Pancreas (tissue), 10 donors: ENCODE data around the gene PRDM5. TPM values are rescaled to one million over a fixed set of nuclear protein-coding genes. Genes with fewer than 3 reads are reported as not detected.
A peak's percentile ranks its signal among the peaks of the same experiment; 100 is the strongest.

Experiments
- ATAC-seq, 4 donors: fragments of 200-7000 bp; cut with Tn5 transposase; one replicate each; pipeline versions ENCODE4 v1.8.0 to v1.9.1; 2020; ENCODE audit warnings: mild to moderate bottlenecking in 4 of 4, moderate library complexity in 4 of 4
- DNase-seq, 6 donors: peaks; one replicate each; pipeline ENCODE4 v3.0.0-alpha.2; 2020
- FAIRE-seq: peaks from 2 replicates; lab custom pipeline; 2012; peaks lifted over from hg19 to GRCh38; lab: Jason Lieb, UNC
- H3K27ac ChIP-seq, 4 donors: fragments of 200-600 bp; sonication (generic); 1 replicate in 3 of 4; 2 replicates in 1 of 4; pipeline versions ENCODE4 v1.5.0 to v1.8.0; 2020
- H3K27me3 ChIP-seq, 4 donors: fragments of 200-600 bp; one replicate each; pipeline ENCODE4 v1.8.0; 2021
- H3K36me3 ChIP-seq, 3 donors: fragments of 200-600 bp; sonication (generic) in 1 of 3; one replicate each; pipeline versions ENCODE4 v1.5.0 to v1.8.0; 2020 to 2021
- H3K4me1 ChIP-seq, 3 donors: fragments of 200-600 bp; one replicate each; pipeline ENCODE4 v1.8.0; 2021
- H3K4me3 ChIP-seq, 4 donors: fragments of 200-600 bp; sonication (generic) in 2 of 4; one replicate each; pipeline versions ENCODE4 v1.5.0 to v1.8.0; 2020 to 2021
- H3K9me3 ChIP-seq, 4 donors: fragments of 200-600 bp; one replicate each; pipeline ENCODE4 v1.8.0; 2021
- CTCF ChIP-seq, 4 donors: fragments of 200-600 bp; sonication (generic) in 3 of 4; IDR thresholded peaks; one replicate each; pipeline versions ENCODE4 v1.5.0 to v1.8.0; 2021; ENCODE audit warnings: antibody characterized with exemption in 4 of 4
- WGBS, 2 donors: extraction: QIAGEN DNeasy Blood & Tissue Kit; methylation state at CpG; one replicate each; pipeline ENCODE4 v1.1.7; 2013; 5-methylcytosine and 5-hydroxymethylcytosine counted together
- intact Hi-C, 3 donors: fragments of 100-400 bp; cut with DNase I; formaldehyde crosslinking; loops; one replicate each; pipeline versions ENCODE4 v1.11.1 to v1.14.2; 2022
- polyA plus RNA-seq, 2 donors: library from polyadenylated mRNA; stranded (reverse); fragments of 200-250 nt; gene quantifications; one replicate each; pipeline ENCODE4 v1.2.3, GENCODE V29; 2013
- total RNA-seq, 6 donors: library from RNA; stranded (reverse); fragmentation: NEBNext Ultra II Directional in 4 of 6; extraction: Animal tissue kit (Norgen Biotek cat#: 25700) in 4 of 6; gene quantifications; one replicate each; pipeline versions ENCODE4 v1.2.1 to v1.2.4, GENCODE V29; 2021 to 2023
- donor health status: healthy with polysubstance abuse.
- donor health status: DM: no; HTN: no; CAD: no; lungs with moderate emphysema.
- donor health status: DM: no; HTN: no; CAD: no.
- donor health status: control.
- donor health status: control.
- donor health status: Bipolar disorder and iron deficiency.
- donor health status: DM: yes; HTN: yes; CAD: no.
- donor health status: DM: no; HTN: no; CAD: no.
- donor health status: DM: no; HTN: no; CAD: no.
- donor health status: DM: yes; HTN: yes; CAD: no.

PRDM5 gene
- 10 to 100 TPM in 3 of 6 donors, 1 to 10 TPM in 3; 8.9 to 13.2 (median 10.1) TPM for total RNA-seq
- 1 to 10 TPM; 2.7 to 4.3 TPM for polyA plus RNA-seq

GRCh38 chr4:120922381-120923206 lies at the start of gene PRDM5:
PRDM5 (minus strand) TSS chr4:120922726; CDS start chr4:120922608, 118 bp downstream.
- no peak for FAIRE-seq
- 0 to 1% methylated on average over 63 to 86 of the region's 86 CpGs for WGBS, 2 donors
- intact Hi-C loops = no loop called here
- DNase-seq = peak; percentile 64 to 83 (median 68)
- peaks cover 29 to 47% (median 36%) of the 10 kb centered on the region in 3 donors for H3K4me1 ChIP-seq
- no peaks in the 10 kb centered on the region for H3K36me3 ChIP-seq
- H3K9me3 ChIP-seq = no peaks in the 10 kb centered on the region
- no peak for TF ChIP-seq CTCF (IDR thresholded peaks at IDR 0.05)
- peak within 1 kb of the TSS; percentile 87 to 97 (median 92) for H3K27ac ChIP-seq
- peak; percentile 65 to 74 (median 70) for ATAC-seq
- H3K27me3 ChIP-seq = no peaks in the 10 kb centered on the region
- H3K4me3 ChIP-seq = peak within 1 kb of the TSS; percentile 41 to 83 (median 66)

GRCh38 chr4:120971884-120972283 lies 49.4 kb upstream of the PRDM5 start:
- intact Hi-C loops = no loop called here
- no peak overlapping the region for H3K27ac ChIP-seq
- 19 to 29% methylated on average over 1 of the region's 1 CpG for WGBS, 2 donors
- no peaks in the 10 kb centered on the region for H3K27me3 ChIP-seq
- DNase-seq = no peak
- H3K4me1 ChIP-seq = no peaks in the 10 kb centered on the region
- no peaks in the 10 kb centered on the region for H3K36me3 ChIP-seq
- no peak for FAIRE-seq
- TF ChIP-seq CTCF (IDR thresholded peaks at IDR 0.05) = no peak
- ATAC-seq = no peak
- H3K4me3 ChIP-seq = no peak overlapping the region
- H3K9me3 ChIP-seq = no peaks in the 10 kb centered on the region

GRCh38 chr4:120965938-120966337 lies 43.4 kb upstream of the PRDM5 start:
- H3K36me3 ChIP-seq = no peaks in the 10 kb centered on the region
- TF ChIP-seq CTCF (IDR thresholded peaks at IDR 0.05) = no peak
- FAIRE-seq = no peak
- H3K9me3 ChIP-seq = no peaks in the 10 kb centered on the region
- 49 to 59% methylated on average over 4 of the region's 4 CpGs for WGBS, 2 donors
- ATAC-seq = peak in 2 of 4 donors; percentile 60 to 62
- no peak overlapping the region for H3K4me3 ChIP-seq
- no peak for DNase-seq
- no peaks in the 10 kb centered on the region for H3K27me3 ChIP-seq
- H3K27ac ChIP-seq = peak overlapping the region in 1 of 4 donors; percentile 3
- intact Hi-C loops = no loop called here
- no peaks in the 10 kb centered on the region for H3K4me1 ChIP-seq

GRCh38 chr4:120964596-120964995 lies 42.1 kb upstream of the PRDM5 start:
- FAIRE-seq (no peak), DNase-seq (no peak), ATAC-seq (no peak)
- H3K9me3 ChIP-seq = no peaks in the 10 kb centered on the region
- H3K27me3 ChIP-seq = no peaks in the 10 kb centered on the region
- intact Hi-C loops = no loop called here
- WGBS, 2 donors = 56 to 65% methylated on average over 1 of the region's 1 CpG
- no peak overlapping the region for H3K27ac ChIP-seq
- no peaks in the 10 kb centered on the region for H3K4me1 ChIP-seq
- H3K4me3 ChIP-seq = no peak overlapping the region
- H3K36me3 ChIP-seq = no peaks in the 10 kb centered on the region
- no peak for TF ChIP-seq CTCF (IDR thresholded peaks at IDR 0.05)

GRCh38 chr4:120963449-120963848 lies 40.9 kb upstream of the PRDM5 start:
- no peak for DNase-seq
- WGBS, 2 donors = 80 to 85% methylated on average over 4 of the region's 4 CpGs
- no peak for ATAC-seq
- intact Hi-C loops = no loop called here
- Histone ChIP-seq H3K27me3 (no peaks in the 10 kb centered on the region), H3K27ac (no peak overlapping the region), H3K9me3 (no peaks in the 10 kb centered on the region), H3K36me3 (no peaks in the 10 kb centered on the region), H3K4me1 (no peaks in the 10 kb centered on the region), H3K4me3 (no peak overlapping the region)
- FAIRE-seq = no peak
- no peak for TF ChIP-seq CTCF (IDR thresholded peaks at IDR 0.05)
